ENCODE results near the gene KCNH1. TPM values are rescaled to one million over a fixed set of nuclear protein-coding genes. Genes with fewer than 3 reads are reported as not detected.

The KCNH1 gene
- total and polyA plus RNA-seq, 10 of the 15 experiments (the other 5 are each of a cell fraction or from before 2014, with no cell fraction given), result 0.02 to 0.04 (median 0.04) TPM; not detected in 7

- no peak for TF ChIP-seq BHLHE40 (IDR thresholded peaks at IDR 0.05; ENCODE audit: borderline replicate concordance in 1 of 2, low read depth in 2 of 2, low read length in 1 of 2)
Observed at GRCh38 chr1:210786546-210786945, 347.4 kb downstream of the KCNH1 start (continued).

- CTCF ChIA-PET, result no interaction called here
- Histone ChIP-seq H3K9me3 (replicated peaks; ENCODE audit: control insufficient read depth, insufficient read depth, low read length) (no peaks in the 10 kb centered on the region), H3K36me3 (ENCODE audit: control insufficient read depth in 2 of 2, insufficient read depth in 2 of 2, low read length in 1 of 2) (no peaks in the 10 kb centered on the region), H4K20me1 (ENCODE audit: control insufficient read depth, insufficient read depth) (no peaks in the 10 kb centered on the region), H3K27me3 (replicated peaks in 1 of 2; ENCODE audit: control insufficient read depth in 2 of 2, insufficient read depth in 2 of 2, low read length in 1 of 2) (no peaks in the 10 kb centered on the region), H3K4me3 (no peak overlapping the region), H3K4me2 (ENCODE audit: control insufficient read depth, insufficient read depth) (no peak overlapping the region), H2AFZ (ENCODE audit: control insufficient read depth, low read depth, low read length) (no peak overlapping the region), H3K79me2 (ENCODE audit: control insufficient read depth, insufficient read depth, low read length) (no peaks in the 10 kb centered on the region), H3K27ac (ENCODE audit: control insufficient read depth, insufficient read depth) (no peak overlapping the region), H3K9ac (ENCODE audit: control insufficient read depth, insufficient read depth, low read length) (no peak overlapping the region), H3K4me1 (ENCODE audit: control insufficient read depth, insufficient read depth, low read length) (no peaks in the 10 kb centered on the region)
- in situ Hi-C loops (cut with MboI) (no loop called here), intact Hi-C loops (cut with micrococcal nuclease; ENCODE audit: unreplicated experiment) (no loop called here)
- BruUV-seq (replicated peaks), result no TSS peak
- 0% methylated on average over 1 of the region's 1 CpG for WGBS (ENCODE audit: insufficient coverage, insufficient replicate concordance, low lambda C conversion rate, missing lambda C conversion rate)
- no peak for FAIRE-seq
- RAD21 ChIA-PET (ENCODE audit: unreplicated experiment), result no interaction called here
- POLR2A ChIA-PET, result no interaction called here
- DNase-seq (ENCODE audit: low read depth, low spot score), result no peak
- ATAC-seq, result no peak
- SMC1A ChIA-PET (ENCODE audit: uncharacterized antibody, unreplicated experiment), result interaction anchor here (0.5 kb wide), 1 partner anchor 33 kb away, joined by 3 read pairs; no protein-coding TSS in a partner anchor
- TF ChIP-seq PKNOX1 (IDR thresholded peaks at IDR 0.05) (no peak), PAX8 (IDR thresholded peaks at IDR 0.05) (no peak), MXI1 (IDR thresholded peaks at IDR 0.05; ENCODE audit: low read depth, low read length) (no peak), NFYA (IDR thresholded peaks at IDR 0.05; ENCODE audit: borderline replicate concordance, low read depth, low read length) (no peak), CUX1 (IDR thresholded peaks at IDR 0.05; ENCODE audit: insufficient replicate concordance, low read depth, low read length) (no peak), SMARCA5 (IDR thresholded peaks at IDR 0.05) (no peak), CREB1 (IDR thresholded peaks at IDR 0.05; ENCODE audit: low read depth) (no peak), SRF (IDR thresholded peaks at IDR 0.05; ENCODE audit: low read depth in 2 of 2, low read length in 2 of 2) (no peak), SREBF2 (IDR thresholded peaks at IDR 0.05; ENCODE audit: low read length) (no peak), FOXK2 (IDR thresholded peaks at IDR 0.05) (no peak), ZBTB11 (CRISPR knock-in tag; IDR thresholded peaks at IDR 0.05) (no peak), BMI1 (IDR thresholded peaks at IDR 0.05; ENCODE audit: borderline replicate concordance) (no peak), POU2F2 (IDR thresholded peaks at IDR 0.05; ENCODE audit: borderline replicate concordance, low read depth, low read length) (no peak), TARDBP (IDR thresholded peaks at IDR 0.05; ENCODE audit: borderline replicate concordance) (no peak)
Observed at GRCh38 chr1:210783925-210784324, 350.0 kb downstream of the KCNH1 start.

Measured in GM12878 (cell line).